Measurements from ENCODE around the gene FAM98A. TPM values are rescaled to one million over a fixed set of nuclear protein-coding genes. Genes with fewer than 3 reads are reported as not detected.

The FAM98A gene
- total RNA-seq, 1 experiment from 2014 or later = 22.4 TPM

DNA sequence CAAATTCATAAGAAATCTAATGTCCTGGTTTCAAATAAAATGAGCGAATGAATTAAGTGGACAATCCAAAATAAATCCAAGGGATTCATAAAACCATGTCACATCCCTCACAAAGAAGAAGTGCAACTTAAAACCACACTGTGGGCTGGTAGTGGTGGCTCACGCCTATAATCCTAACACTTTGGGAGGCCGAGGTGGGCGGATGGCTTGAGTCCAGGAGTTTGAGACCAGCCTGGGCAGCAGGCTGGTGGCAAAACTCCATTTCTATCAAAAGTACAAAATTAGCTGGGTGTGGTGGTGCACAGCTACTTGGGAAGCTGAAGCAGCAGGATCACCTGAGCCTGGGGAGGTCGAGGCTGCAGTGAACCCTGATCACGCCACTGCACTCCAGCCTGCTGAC is 25.4 kb downstream of the FAM98A start:
- TF ChIP-seq EZH2 (IDR thresholded peaks at IDR 0.05; ENCODE audit: low read length, unreplicated experiment) (no peak), EZH2phosphoT487 (IDR thresholded peaks at IDR 0.05; ENCODE audit: borderline replicate concordance, low read length) (no peak)
- TF ChIP-seq, protein P1, sequence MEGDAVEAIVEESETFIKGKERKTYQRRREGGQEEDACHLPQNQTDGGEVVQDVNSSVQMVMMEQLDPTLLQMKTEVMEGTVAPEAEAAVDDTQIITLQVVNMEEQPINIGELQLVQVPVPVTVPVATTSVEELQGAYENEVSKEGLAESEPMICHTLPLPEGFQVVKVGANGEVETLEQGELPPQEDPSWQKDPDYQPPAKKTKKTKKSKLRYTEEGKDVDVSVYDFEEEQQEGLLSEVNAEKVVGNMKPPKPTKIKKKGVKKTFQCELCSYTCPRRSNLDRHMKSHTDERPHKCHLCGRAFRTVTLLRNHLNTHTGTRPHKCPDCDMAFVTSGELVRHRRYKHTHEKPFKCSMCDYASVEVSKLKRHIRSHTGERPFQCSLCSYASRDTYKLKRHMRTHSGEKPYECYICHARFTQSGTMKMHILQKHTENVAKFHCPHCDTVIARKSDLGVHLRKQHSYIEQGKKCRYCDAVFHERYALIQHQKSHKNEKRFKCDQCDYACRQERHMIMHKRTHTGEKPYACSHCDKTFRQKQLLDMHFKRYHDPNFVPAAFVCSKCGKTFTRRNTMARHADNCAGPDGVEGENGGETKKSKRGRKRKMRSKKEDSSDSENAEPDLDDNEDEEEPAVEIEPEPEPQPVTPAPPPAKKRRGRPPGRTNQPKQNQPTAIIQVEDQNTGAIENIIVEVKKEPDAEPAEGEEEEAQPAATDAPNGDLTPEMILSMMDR (conservative IDR thresholded peaks at IDR 0.05; ENCODE audit: low read depth, low read length) = no peak
- no peak for ATAC-seq
- Histone ChIP-seq H3K9me3 (ENCODE audit: low read length) (no peaks in the 10 kb centered on the region), H2AFZ (ENCODE audit: low read length) (no peak overlapping the region), H3K79me2 (ENCODE audit: low read length) (no peaks in the 10 kb centered on the region), H3K4me1 (ENCODE audit: insufficient read depth, low read length) (no peaks in the 10 kb centered on the region), H3K9ac (ENCODE audit: low read length) (no peak overlapping the region), H3K27ac (ENCODE audit: low read length) (no peak overlapping the region), H3K27me3 (ENCODE audit: low read length) (no peaks in the 10 kb centered on the region), H3K4me2 (ENCODE audit: low read length) (no peak overlapping the region), H3K9me2 (replicated peaks; ENCODE audit: low read length) (no peaks in the 10 kb centered on the region), H3F3A (ENCODE audit: low read length, unreplicated experiment) (no peaks in the 10 kb centered on the region), H3K36me3 (ENCODE audit: low read depth, low read length) (no peaks in the 10 kb centered on the region), H3K4me3 (ENCODE audit: low read length) (no peak overlapping the region), H4K20me1 (ENCODE audit: low read length) (no peaks in the 10 kb centered on the region)
- intact Hi-C loops (cut with micrococcal nuclease) = no loop called here
- ChIA-PET CTCF (no interaction called here), POLR2A (ENCODE audit: unreplicated experiment) (no interaction called here)
- no TSS peak for BruUV-seq (replicated peaks)
- DNase-seq = no peak

- Histone ChIP-seq H3K4me2 (ENCODE audit: low read length) (no peak overlapping the region), H4K20me1 (ENCODE audit: low read length) (no peaks in the 10 kb centered on the region), H3K36me3 (ENCODE audit: low read depth, low read length) (no peaks in the 10 kb centered on the region), H3K9me3 (ENCODE audit: low read length) (no peaks in the 10 kb centered on the region), H3K9me2 (replicated peaks; ENCODE audit: low read length) (no peaks in the 10 kb centered on the region), H3K4me3 (ENCODE audit: low read length) (no peak overlapping the region), H3K27ac (ENCODE audit: low read length) (no peak overlapping the region), H3K79me2 (ENCODE audit: low read length) (no peaks in the 10 kb centered on the region), H3K9ac (ENCODE audit: low read length) (no peak overlapping the region), H3K27me3 (ENCODE audit: low read length) (no peaks in the 10 kb centered on the region), H2AFZ (ENCODE audit: low read length) (no peak overlapping the region), H3K4me1 (ENCODE audit: insufficient read depth, low read length) (no peaks in the 10 kb centered on the region), H3F3A (ENCODE audit: low read length, unreplicated experiment) (no peaks in the 10 kb centered on the region)
- POLR2A ChIA-PET (ENCODE audit: unreplicated experiment) = no interaction called here
- CTCF ChIA-PET = no interaction called here
- DNase-seq = no peak
- TF ChIP-seq, protein P1 (conservative IDR thresholded peaks at IDR 0.05; ENCODE audit: low read depth, low read length) = no peak
- TF ChIP-seq EZH2 (IDR thresholded peaks at IDR 0.05; ENCODE audit: low read length, unreplicated experiment) = no peak
- no peak for TF ChIP-seq EZH2phosphoT487 (IDR thresholded peaks at IDR 0.05; ENCODE audit: borderline replicate concordance, low read length)
- no TSS peak for BruUV-seq (replicated peaks)
- intact Hi-C loops (cut with micrococcal nuclease) = no loop called here
- no peak for ATAC-seq
Measured at GRCh38 chr2:33570681-33571080, 28.4 kb downstream of the FAM98A start.

- H3K27me3 ChIP-seq (ENCODE audit: low read length) = no peaks in the 10 kb centered on the region
- intact Hi-C loops (cut with micrococcal nuclease) = no loop called here
- no peaks in the 10 kb centered on the region for H3K79me2 ChIP-seq (ENCODE audit: low read length)
- no peak overlapping the region for H3K9ac ChIP-seq (ENCODE audit: low read length)
- H3K4me3 ChIP-seq (ENCODE audit: low read length) = no peak overlapping the region
- no peak overlapping the region for H2AFZ ChIP-seq (ENCODE audit: low read length)
- BruUV-seq (replicated peaks) = no TSS peak
- TF ChIP-seq EZH2 (IDR thresholded peaks at IDR 0.05; ENCODE audit: low read length, unreplicated experiment) (no peak), EZH2phosphoT487 (IDR thresholded peaks at IDR 0.05; ENCODE audit: borderline replicate concordance, low read length) (no peak)
- TF ChIP-seq, protein P1 (conservative IDR thresholded peaks at IDR 0.05; ENCODE audit: low read depth, low read length) = no peak
- H3F3A ChIP-seq (ENCODE audit: low read length, unreplicated experiment) = no peaks in the 10 kb centered on the region
- ATAC-seq (no peak), DNase-seq (no peak)
- H3K4me1 ChIP-seq (ENCODE audit: insufficient read depth, low read length) = no peaks in the 10 kb centered on the region
- H3K27ac ChIP-seq (ENCODE audit: low read length) = no peak overlapping the region
- ChIA-PET POLR2A (ENCODE audit: unreplicated experiment) (no interaction called here), CTCF (no interaction called here)
- H3K36me3 ChIP-seq (ENCODE audit: low read depth, low read length) = no peaks in the 10 kb centered on the region
- no peaks in the 10 kb centered on the region for H4K20me1 ChIP-seq (ENCODE audit: low read length)
- no peaks in the 10 kb centered on the region for H3K9me2 ChIP-seq (replicated peaks; ENCODE audit: low read length)
- H3K9me3 ChIP-seq (ENCODE audit: low read length) = no peaks in the 10 kb centered on the region
- H3K4me2 ChIP-seq (ENCODE audit: low read length) = no peak overlapping the region
Measured at GRCh38 chr2:33561872-33562271, 37.2 kb downstream of the FAM98A start.
